Brain microvascular endothelial cell (primary cell): ENCODE data around the gene SRPRA.

ENCODE experiments used
- DNase-seq: peaks from one replicate; pipeline ENCODE4 v3.0.0-alpha.2; 2020
- H3K27ac ChIP-seq: fragments of 250-450 bp; sonication (Bioruptor Pico); 2 replicates; pipeline ENCODE4 v1.5.1; 2020; ENCODE audit warnings: mild to moderate bottlenecking, moderate library complexity
- H3K27me3 ChIP-seq: fragments of 250-450 bp; sonication (Bioruptor Pico); replicated peaks from 2 replicates; pipeline ENCODE4 v1.5.1; 2020; ENCODE audit warnings: mild to moderate bottlenecking
- H3K36me3 ChIP-seq: fragments of 250-450 bp; sonication (Bioruptor Pico); replicated peaks from 2 replicates; pipeline ENCODE4 v1.5.1; 2020; ENCODE audit warnings: mild to moderate bottlenecking
- H3K4me3 ChIP-seq: 2 replicates; pipeline ENCODE4 v1.5.1; 2011; ENCODE audit warnings: low read depth, mild to moderate bottlenecking, control low read depth, low read length, moderate library complexity
- in situ Hi-C: cut with HindIII; loops from 2 replicates; pipeline ENCODE4 v1.10.0; 2017; ENCODE audit warnings: low sequenced_read_pairs, low pct_ligation_motif_present
- TF ChIP-seq, protein P1 (sequence below): IDR thresholded peaks from 2 replicates; pipeline ENCODE4 v1.5.1; 2011; ENCODE audit warnings: low read depth, mild to moderate bottlenecking, moderate library complexity, low read length, control low read depth, inconsistent platforms; ENCODE audit errors: missing control alignments

The SRPRA gene

DNA sequence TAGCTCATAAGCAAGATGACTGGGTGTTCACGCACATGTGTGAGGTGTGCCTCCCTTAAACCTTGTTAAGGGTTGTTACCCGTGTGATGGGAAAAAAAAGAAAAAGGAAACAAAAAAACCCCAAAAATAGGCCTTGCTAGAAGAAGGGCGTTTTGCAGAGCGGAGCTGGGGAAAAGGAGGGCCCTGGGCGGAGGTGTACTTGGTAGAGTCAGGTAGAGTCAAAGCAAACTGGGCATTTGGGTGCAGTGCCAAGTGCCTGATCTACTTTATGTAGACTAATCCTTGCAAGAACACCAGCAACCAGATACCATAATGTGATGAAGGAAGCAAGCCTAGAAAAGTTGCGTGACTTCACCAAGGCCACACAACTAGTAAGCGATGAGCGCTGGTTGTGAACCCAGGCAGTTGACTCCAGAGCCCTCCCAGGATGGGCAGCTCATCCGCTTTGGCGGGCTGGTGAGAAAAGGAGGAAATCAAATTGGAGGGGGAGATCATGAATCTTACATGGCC lies 13.0 kb upstream of the SRPRA start:
- H3K27me3 ChIP-seq = no peaks in the 10 kb centered on the region
- TF ChIP-seq, protein P1, sequence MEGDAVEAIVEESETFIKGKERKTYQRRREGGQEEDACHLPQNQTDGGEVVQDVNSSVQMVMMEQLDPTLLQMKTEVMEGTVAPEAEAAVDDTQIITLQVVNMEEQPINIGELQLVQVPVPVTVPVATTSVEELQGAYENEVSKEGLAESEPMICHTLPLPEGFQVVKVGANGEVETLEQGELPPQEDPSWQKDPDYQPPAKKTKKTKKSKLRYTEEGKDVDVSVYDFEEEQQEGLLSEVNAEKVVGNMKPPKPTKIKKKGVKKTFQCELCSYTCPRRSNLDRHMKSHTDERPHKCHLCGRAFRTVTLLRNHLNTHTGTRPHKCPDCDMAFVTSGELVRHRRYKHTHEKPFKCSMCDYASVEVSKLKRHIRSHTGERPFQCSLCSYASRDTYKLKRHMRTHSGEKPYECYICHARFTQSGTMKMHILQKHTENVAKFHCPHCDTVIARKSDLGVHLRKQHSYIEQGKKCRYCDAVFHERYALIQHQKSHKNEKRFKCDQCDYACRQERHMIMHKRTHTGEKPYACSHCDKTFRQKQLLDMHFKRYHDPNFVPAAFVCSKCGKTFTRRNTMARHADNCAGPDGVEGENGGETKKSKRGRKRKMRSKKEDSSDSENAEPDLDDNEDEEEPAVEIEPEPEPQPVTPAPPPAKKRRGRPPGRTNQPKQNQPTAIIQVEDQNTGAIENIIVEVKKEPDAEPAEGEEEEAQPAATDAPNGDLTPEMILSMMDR = no peak
- H3K4me3 ChIP-seq = no peak overlapping the region
- H3K36me3 ChIP-seq = peaks cover 6% of the 10 kb centered on the region
- in situ Hi-C loops = no loop called here
- H3K27ac ChIP-seq = no peak overlapping the region
- DNase-seq = no peak

DNA sequence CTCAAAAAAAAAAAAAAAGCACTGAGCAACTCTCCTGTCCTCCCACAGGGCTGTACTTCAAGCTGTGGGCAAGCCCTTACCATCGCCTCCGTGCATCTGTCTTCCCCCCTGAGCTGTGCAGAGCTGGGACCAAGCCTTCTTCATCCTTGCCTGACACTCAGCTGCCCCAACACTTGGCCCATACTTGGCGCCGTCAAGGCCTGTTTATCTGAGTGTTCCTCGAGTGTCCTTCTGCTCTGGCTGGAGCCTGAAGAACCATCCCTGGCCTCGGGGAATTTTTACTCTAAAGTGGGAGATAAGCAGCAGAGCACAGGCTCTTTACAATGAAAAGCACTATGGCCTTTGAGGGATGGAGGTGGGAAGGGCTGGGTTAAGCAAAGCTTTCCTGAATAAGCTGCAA lies 12.6 kb upstream of the SRPRA start:
- Histone ChIP-seq H3K4me3 (no peak overlapping the region), H3K36me3 (peaks cover 6% of the 10 kb centered on the region), H3K27ac (no peak overlapping the region), H3K27me3 (no peaks in the 10 kb centered on the region)
- TF ChIP-seq, protein P1 = no peak
- DNase-seq = no peak
- in situ Hi-C loops = no loop called here

- in situ Hi-C loops = no loop called here
- no peak overlapping the region for H3K27ac ChIP-seq
- no peaks in the 10 kb centered on the region for H3K27me3 ChIP-seq
- peaks cover 10% of the 10 kb centered on the region for H3K36me3 ChIP-seq
- no peak overlapping the region for H3K4me3 ChIP-seq
- no peak for DNase-seq
- TF ChIP-seq, protein P1 = no peak
Observed at GRCh38 chr11:126280595-126280994, 11.9 kb upstream of the SRPRA start.

DNA sequence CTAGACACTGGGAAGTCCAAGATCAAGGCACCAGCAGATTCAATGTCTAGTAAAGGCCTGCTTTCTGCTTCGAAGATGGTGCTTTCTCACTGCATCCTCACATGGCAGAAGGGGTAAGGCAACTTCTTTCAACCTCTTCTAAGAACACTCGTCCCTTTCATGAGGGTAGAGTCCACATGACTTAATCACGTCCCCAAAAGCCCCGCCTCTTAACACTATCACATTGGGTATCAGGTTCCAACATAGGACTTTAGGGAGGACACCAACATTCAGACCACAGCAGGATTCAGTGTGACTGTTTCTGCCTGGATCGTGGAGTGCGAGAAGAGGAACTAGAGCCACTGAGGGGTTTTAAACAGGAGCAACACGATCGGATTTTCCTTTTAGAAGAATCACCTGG lies 10.5 kb upstream of the SRPRA start:
- no peak overlapping the region for H3K4me3 ChIP-seq
- H3K36me3 ChIP-seq = peaks cover 15% of the 10 kb centered on the region
- H3K27me3 ChIP-seq = no peaks in the 10 kb centered on the region
- TF ChIP-seq, protein P1 = no peak
- no peak for DNase-seq
- no peak overlapping the region for H3K27ac ChIP-seq
- in situ Hi-C loops = no loop called here

DNA sequence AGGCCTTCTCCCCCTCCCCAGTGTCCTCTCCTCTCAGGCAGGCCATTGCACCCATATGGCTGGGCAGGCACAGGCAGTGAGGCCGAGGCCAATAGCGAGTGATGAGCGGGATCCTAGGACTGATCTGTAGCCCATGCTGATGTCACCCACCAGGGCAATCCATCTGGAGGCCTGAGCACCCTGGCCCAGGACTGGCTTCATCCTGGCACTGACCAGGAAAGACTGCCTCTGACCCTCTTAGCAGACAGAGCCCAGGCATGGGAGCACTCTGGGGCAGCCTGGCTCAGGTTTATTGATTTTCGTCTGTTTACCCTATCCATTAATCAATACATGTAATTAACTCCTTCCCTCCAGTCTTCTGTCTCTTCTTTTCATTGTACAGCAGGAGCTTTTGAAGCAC lies 9.1 kb upstream of the SRPRA start:
- Histone ChIP-seq H3K27me3 (no peaks in the 10 kb centered on the region), H3K36me3 (peaks cover 25% of the 10 kb centered on the region), H3K27ac (no peak overlapping the region), H3K4me3 (no peak overlapping the region)
- TF ChIP-seq, protein P1 = no peak
- DNase-seq = no peak
- in situ Hi-C loops = no loop called here

GRCh38 chr11:126277322-126277721 lies 8.6 kb upstream of the SRPRA start:
- DNase-seq = no peak
- H3K27ac ChIP-seq = no peak overlapping the region
- H3K27me3 ChIP-seq = no peaks in the 10 kb centered on the region
- TF ChIP-seq, protein P1 = no peak
- H3K36me3 ChIP-seq = peaks cover 25% of the 10 kb centered on the region
- no peak overlapping the region for H3K4me3 ChIP-seq
- in situ Hi-C loops = no loop called here
